Stimulated activated CD8-positive, alpha-beta memory T cell treated with anti-CD3 and anti-CD28 coated beads, Interleukin-15, amount 100 ng/mL, for 24 hours (primary cell): Measurements from ENCODE around the gene SMTNL2.
A peak's percentile ranks its signal among the peaks of the same experiment; 100 is the strongest.

Experiments
- DNase-seq: peaks from one replicate; pipeline ENCODE4 v3.0.0-alpha.2; 2020; ENCODE audit warnings: low read depth

SMTNL2 gene

GRCh38 chr17:4545217-4545951 lies 38.9 kb upstream of the SMTNL2 start:
- DNase-seq, result no peak

- no peak for DNase-seq
Observed at GRCh38 chr17:4547118-4547906, 37.0 kb upstream of the SMTNL2 start.

- DNase-seq, result no peak
Observed at GRCh38 chr17:4548061-4548461, 36.3 kb upstream of the SMTNL2 start.

- no peak for DNase-seq
Observed at GRCh38 chr17:4548721-4549531, 35.4 kb upstream of the SMTNL2 start.

GRCh38 chr17:4549781-4550533 lies 34.4 kb upstream of the SMTNL2 start:
- no peak for DNase-seq

- DNase-seq, result no peak
Observed at GRCh38 chr17:4550534-4551039, 33.7 kb upstream of the SMTNL2 start.

- DNase-seq, result no peak
Observed at GRCh38 chr17:4551141-4551540, 33.2 kb upstream of the SMTNL2 start.

- DNase-seq, result no peak
Observed at GRCh38 chr17:4551796-4552525, 32.4 kb upstream of the SMTNL2 start.

GRCh38 chr17:4553669-4554068 lies 30.7 kb upstream of the SMTNL2 start:
- DNase-seq, result no peak

- DNase-seq, result no peak
Observed at GRCh38 chr17:4554441-4554996, 29.8 kb upstream of the SMTNL2 start.

GRCh38 chr17:4554997-4555799 lies 29.1 kb upstream of the SMTNL2 start, which contains the start of gene MYBBP1A:
MYBBP1A (minus strand) TSS chr17:4555384; CDS start chr17:4555324, 60 bp downstream.
- peak; percentile 94 for DNase-seq

- DNase-seq, result no peak
Observed at GRCh38 chr17:4555873-4556759, 28.2 kb upstream of the SMTNL2 start.

GRCh38 chr17:4556996-4557395 lies 27.3 kb upstream of the SMTNL2 start:
- no peak for DNase-seq

- DNase-seq, result no peak
Observed at GRCh38 chr17:4557626-4558346, 26.5 kb upstream of the SMTNL2 start.

- no peak for DNase-seq
Observed at GRCh38 chr17:4558347-4558971, 25.9 kb upstream of the SMTNL2 start.

- DNase-seq, result no peak
Observed at GRCh38 chr17:4559139-4559791, 25.1 kb upstream of the SMTNL2 start.

GRCh38 chr17:4559966-4560365 lies 24.4 kb upstream of the SMTNL2 start:
- DNase-seq, result no peak
